Heart right ventricle (tissue), 16 donors: ENCODE results near the gene PSMG3. TPM values are rescaled to one million over a fixed set of nuclear protein-coding genes. Genes with fewer than 3 reads are reported as not detected.

Experiments used
- ATAC-seq, 8 donors: fragments of 200-7000 bp; cut with Tn5 transposase; one replicate each; pipeline ENCODE4 v1.9.1; 2020; ENCODE audit warnings: mild to moderate bottlenecking in 8 of 8, moderate library complexity in 8 of 8, moderate number of reproducible peaks in 1 of 8
- DNase-seq, 2 donors: peaks; one replicate each; pipeline ENCODE4 v3.0.0-alpha.2; 2020
- H3K27ac ChIP-seq, 10 donors: fragments of 200-600 bp; sonication (generic) in 2 of 10; one replicate each; pipeline versions ENCODE4 v1.5.0 to v1.8.0; 2020 to 2022; ENCODE audit warnings: mild to moderate bottlenecking in 3 of 10
- H3K27me3 ChIP-seq, 7 donors: fragments of 200-600 bp; one replicate each; pipeline ENCODE4 v1.8.0; 2021 to 2022; ENCODE audit warnings: mild to moderate bottlenecking in 2 of 7
- H3K36me3 ChIP-seq, 9 donors: fragments of 200-600 bp; sonication (generic) in 1 of 9; one replicate each; pipeline versions ENCODE4 v1.5.0 to v1.8.0; 2020 to 2022; ENCODE audit warnings: mild to moderate bottlenecking in 2 of 9
- H3K4me1 ChIP-seq, 9 donors: fragments of 200-600 bp; sonication (generic) in 1 of 9; one replicate each; pipeline versions ENCODE4 v1.5.0 to v1.8.0; 2020 to 2022; ENCODE audit warnings: mild to moderate bottlenecking in 4 of 9
- H3K4me3 ChIP-seq, 10 donors: fragments of 200-600 bp; sonication (generic) in 2 of 10; one replicate each; pipeline versions ENCODE4 v1.5.0 to v1.8.0; 2020 to 2022; ENCODE audit warnings: mild to moderate bottlenecking in 7 of 10, moderate library complexity in 2 of 10
- H3K9me3 ChIP-seq, 11 donors: fragments of 200-600 bp in 10 of 11; sonication (generic) in 2 of 11; one replicate each; pipeline versions ENCODE4 v1.5.0 to v1.8.0; 2013 to 2022; ENCODE audit warnings: mild to moderate bottlenecking in 2 of 11, control low read depth in 1 of 11, moderate library complexity in 1 of 11
- WGBS, 2 donors: extraction: QIAGEN DNeasy Blood & Tissue Kit; methylation state at CpG; one replicate each; pipeline ENCODE4 v1.1.7; 2013; ENCODE audit warnings: inconsistent platforms in 1 of 2; 5-methylcytosine and 5-hydroxymethylcytosine counted together
- intact Hi-C, 10 donors: fragments of 100-400 bp; cut with DNase I; formaldehyde crosslinking; loops; one replicate each; pipeline versions ENCODE4 v1.11.1 to v1.14.2; 2022
- polyA plus RNA-seq, 2 donors: library from polyadenylated mRNA; stranded (reverse); fragments of 200-250 nt; gene quantifications; one replicate each; pipeline ENCODE4 v1.2.3, GENCODE V29; 2013
- total RNA-seq, 10 donors: library from RNA; stranded (reverse); fragmentation: NEBNext Ultra II Directional in 3 of 10; extraction: Animal tissue kit (Norgen Biotek cat#: 25700) in 3 of 10; gene quantifications; one replicate each; pipeline versions ENCODE4 v1.2.1 to v1.2.4, GENCODE V29; 2021 to 2023
- TF ChIP-seq, protein P1 (sequence below), 9 donors: fragments of 200-600 bp; sonication (generic) in 2 of 9; IDR thresholded peaks; one replicate each; pipeline versions ENCODE4 v1.5.0 to v1.8.0; 2021 to 2022; ENCODE audit warnings: antibody characterized with exemption in 9 of 9, mild to moderate bottlenecking in 5 of 9, moderate library complexity in 1 of 9
- donor health status: Arrhythmogenic right ventricular cardiomyopathy.
- donor health status: ischemic (EF 13 %, LVEDD 7.1; RV severe dilation, severe dysfunction).
- donor health status: healthy with polysubstance abuse.
- donor health status: DM: no; HTN: yes; CAD: no.
- donor health status: DM: no; HTN: no; CAD: no.
- donor health status: ischemic (EF 25% LVEDD 6.9; RV normal size, moderate dysfunction).
- donor health status: ischemic (EF 25% LVEDD 5.7; RV mildly dilated, moderate dysfunction).
- donor health status: healthy.
- donor health status: DM: yes; HTN: yes; CAD: no.
- donor health status: Ischemic cardiomyopathy.
- donor health status: ischemic (EF 35%, LVEDD 5.7; RV mildly dilated, moderate dysfunction).
- donor health status: nonischemic (EF 11% LVEDD 7.7; RV severe dilation, severe dysfunction).
- donor health status: DM: yes; HTN: yes; CAD: no.
- donor health status: PGD.
- donor health status: ischemic (EF 29% LVEDD 5.4; RV normal size, mild dysfunction).
- donor health status: nonischemic (EF 23%, LVEDD 6.1; RV moderate dilation, normal function).

PSMG3 gene
- total and polyA plus RNA-seq, 12 donors = 7.3 to 45.7 (median 12.0) TPM

DNA sequence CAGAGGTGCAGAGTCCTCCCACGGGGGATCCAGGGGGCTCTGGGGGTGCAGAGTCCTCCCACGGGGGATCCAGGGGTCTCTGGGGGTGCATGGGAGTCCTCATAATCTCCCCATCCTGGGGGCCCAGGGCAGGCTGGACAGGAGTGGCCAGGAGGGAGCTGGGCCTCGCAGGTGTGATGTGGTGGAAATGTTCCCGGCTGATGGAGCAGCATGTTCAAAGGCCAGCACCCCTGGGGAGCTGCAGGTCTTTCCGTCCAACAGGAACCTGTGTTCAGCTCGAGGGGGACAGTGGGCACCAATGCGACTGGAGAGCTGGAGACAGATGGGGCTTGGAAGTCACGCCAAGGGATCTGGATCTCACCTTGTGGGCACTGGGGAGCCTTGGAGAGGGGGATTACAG lies 38.5 kb upstream of the PSMG3 start:
- Histone ChIP-seq H3K4me3 (no peak overlapping the region), H3K27ac (no peak overlapping the region), H3K4me1 (no peaks in the 10 kb centered on the region), H3K9me3 (no peaks in the 10 kb centered on the region), H3K27me3 (peaks cover 0 to 39% (median 22%) of the 10 kb centered on the region in 7 donors), H3K36me3 (no peaks in the 10 kb centered on the region)
- WGBS, 2 donors = 84 to 89% methylated on average over 8 of the region's 8 CpGs
- ATAC-seq (no peak), DNase-seq (no peak)
- intact Hi-C loops = no loop called here
- TF ChIP-seq, protein P1, sequence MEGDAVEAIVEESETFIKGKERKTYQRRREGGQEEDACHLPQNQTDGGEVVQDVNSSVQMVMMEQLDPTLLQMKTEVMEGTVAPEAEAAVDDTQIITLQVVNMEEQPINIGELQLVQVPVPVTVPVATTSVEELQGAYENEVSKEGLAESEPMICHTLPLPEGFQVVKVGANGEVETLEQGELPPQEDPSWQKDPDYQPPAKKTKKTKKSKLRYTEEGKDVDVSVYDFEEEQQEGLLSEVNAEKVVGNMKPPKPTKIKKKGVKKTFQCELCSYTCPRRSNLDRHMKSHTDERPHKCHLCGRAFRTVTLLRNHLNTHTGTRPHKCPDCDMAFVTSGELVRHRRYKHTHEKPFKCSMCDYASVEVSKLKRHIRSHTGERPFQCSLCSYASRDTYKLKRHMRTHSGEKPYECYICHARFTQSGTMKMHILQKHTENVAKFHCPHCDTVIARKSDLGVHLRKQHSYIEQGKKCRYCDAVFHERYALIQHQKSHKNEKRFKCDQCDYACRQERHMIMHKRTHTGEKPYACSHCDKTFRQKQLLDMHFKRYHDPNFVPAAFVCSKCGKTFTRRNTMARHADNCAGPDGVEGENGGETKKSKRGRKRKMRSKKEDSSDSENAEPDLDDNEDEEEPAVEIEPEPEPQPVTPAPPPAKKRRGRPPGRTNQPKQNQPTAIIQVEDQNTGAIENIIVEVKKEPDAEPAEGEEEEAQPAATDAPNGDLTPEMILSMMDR (IDR thresholded peaks at IDR 0.05) = no peak

DNA sequence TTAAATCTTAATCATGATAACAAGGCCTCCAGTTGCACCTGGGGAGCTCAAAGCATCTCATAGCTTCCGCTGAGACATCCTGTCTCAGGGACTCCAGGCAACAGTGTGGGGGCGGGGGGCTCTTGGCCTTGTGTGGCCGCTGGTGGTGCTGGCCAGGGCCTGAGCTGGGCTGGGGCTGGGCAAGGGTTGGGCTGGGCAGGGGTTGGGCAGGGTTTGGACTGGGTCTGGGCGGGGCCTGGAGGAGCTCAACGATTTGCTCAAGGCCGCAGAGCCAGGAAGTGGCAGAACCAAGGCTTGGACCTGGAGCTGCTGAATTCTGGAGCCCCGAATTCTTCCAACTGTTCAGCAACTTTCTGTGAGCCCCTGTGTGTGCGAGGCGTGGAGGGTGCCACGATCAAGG lies 37.9 kb upstream of the PSMG3 start:
- intact Hi-C loops = no loop called here
- Histone ChIP-seq H3K9me3 (no peaks in the 10 kb centered on the region), H3K4me3 (no peak overlapping the region), H3K4me1 (no peaks in the 10 kb centered on the region), H3K27ac (no peak overlapping the region), H3K36me3 (no peaks in the 10 kb centered on the region), H3K27me3 (peaks cover 0 to 39% (median 22%) of the 10 kb centered on the region in 7 donors)
- 66 to 74% methylated on average over 10 of the region's 10 CpGs for WGBS, 2 donors
- DNase-seq (no peak), ATAC-seq (no peak)
- TF ChIP-seq, protein P1 (IDR thresholded peaks at IDR 0.05) = no peak

DNA sequence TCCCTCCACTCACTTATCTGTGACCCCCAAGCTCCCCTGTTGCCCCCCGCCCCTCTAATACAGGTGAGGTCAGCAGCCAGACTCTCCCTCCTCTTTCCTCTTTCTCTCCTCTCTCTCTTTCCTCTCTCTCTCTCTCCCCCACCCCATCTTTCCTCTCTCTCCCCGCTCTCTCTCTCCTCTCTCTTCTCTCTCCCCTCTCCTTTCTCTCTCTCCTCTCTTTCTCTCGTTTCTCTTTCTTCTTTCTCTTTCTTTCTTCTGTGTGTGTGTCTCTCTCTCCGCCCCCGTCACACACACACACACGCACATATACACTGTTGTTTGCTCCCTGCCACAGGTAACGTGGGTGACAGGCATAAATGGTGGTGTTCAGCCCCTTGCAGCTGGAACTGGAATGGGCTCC lies 37.2 kb upstream of the PSMG3 start:
- no peak for ATAC-seq
- DNase-seq = no peak
- no peaks in the 10 kb centered on the region for H3K9me3 ChIP-seq
- WGBS, 2 donors = 60 to 66% methylated on average over 7 of the region's 7 CpGs
- H3K27ac ChIP-seq = no peak overlapping the region
- H3K36me3 ChIP-seq = no peaks in the 10 kb centered on the region
- no peak overlapping the region for H3K4me3 ChIP-seq
- TF ChIP-seq, protein P1 (IDR thresholded peaks at IDR 0.05) = no peak
- H3K27me3 ChIP-seq = peaks cover 0 to 39% (median 24%) of the 10 kb centered on the region in 7 donors
- no peaks in the 10 kb centered on the region for H3K4me1 ChIP-seq
- intact Hi-C loops = no loop called here

DNA sequence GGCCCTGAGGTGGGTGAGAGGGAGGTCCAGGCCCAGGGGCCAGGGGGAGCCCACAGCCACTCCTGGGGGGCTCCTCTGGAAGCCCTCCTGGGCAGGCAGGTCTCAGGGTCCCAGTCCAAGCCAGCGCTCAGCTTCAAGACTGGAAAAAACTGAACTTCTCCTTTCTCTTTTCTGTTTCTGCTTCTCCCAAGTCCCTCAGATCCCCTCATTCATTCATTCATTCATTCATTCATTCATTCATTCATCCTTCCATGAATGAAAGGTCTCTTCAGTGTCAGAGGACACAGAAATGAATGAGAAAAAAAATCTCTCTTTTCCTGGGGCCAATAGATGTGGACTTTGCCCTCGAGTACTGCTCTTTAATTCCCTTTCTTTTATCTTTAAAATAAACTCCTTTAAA lies 34.6 kb upstream of the PSMG3 start:
- Histone ChIP-seq H3K4me3 (no peak overlapping the region), H3K27me3 (peaks cover 0 to 33% (median 22%) of the 10 kb centered on the region in 7 donors), H3K27ac (no peak overlapping the region), H3K9me3 (no peaks in the 10 kb centered on the region), H3K4me1 (no peaks in the 10 kb centered on the region), H3K36me3 (no peaks in the 10 kb centered on the region)
- DNase-seq (no peak), ATAC-seq (no peak)
- TF ChIP-seq, protein P1 (IDR thresholded peaks at IDR 0.05) = no peak
- 77 to 84% methylated on average over 2 of the region's 2 CpGs for whole genome bisulfite sequencing, 2 donors
- intact Hi-C loops = no loop called here
